GM18868 (cell line): ENCODE results near the gene ZNF710.
"Not testable (repeated sequence)": the region's sequence is repeated elsewhere in the genome, so short reads cannot be mapped to it uniquely, and the experiment has no call there.

ENCODE experiments used
- ATAC-seq: cut with Tn5 transposase; IDR thresholded peaks from one replicate; pipeline ENCODE4 v1.9.1; 2021; ENCODE audit warnings: mild to moderate bottlenecking, moderate library complexity; ENCODE audit not compliant: unreplicated experiment

ZNF710 gene

GRCh38 chr15:90099868-90100831 lies 99.0 kb downstream of the ZNF710 start:
- no peak for ATAC-seq

GRCh38 chr15:90101130-90101968 lies 100.2 kb downstream of the ZNF710 start:
- no peak for ATAC-seq

- ATAC-seq, result peak; percentile 71
Observed at GRCh38 chr15:90101969-90102890, 101.1 kb downstream of the ZNF710 start, which contains the start of gene IDH2. Gene IDH2, minus strand, starts transcription at chr15:90102468. Its CDS starts 78 bp downstream, at chr15:90102390.

- ATAC-seq, result no peak
Observed at GRCh38 chr15:90103701-90104329, 102.7 kb downstream of the ZNF710 start.

- ATAC-seq, result no peak
Observed at GRCh38 chr15:90104551-90104950, 103.4 kb downstream of the ZNF710 start.

- ATAC-seq, result no peak
Observed at GRCh38 chr15:90105521-90105920, 104.4 kb downstream of the ZNF710 start.

GRCh38 chr15:90106522-90107117 lies 105.5 kb downstream of the ZNF710 start:
- no peak for ATAC-seq

GRCh38 chr15:90108038-90108437 lies 106.9 kb downstream of the ZNF710 start:
- not testable (repeated sequence) for ATAC-seq

GRCh38 chr15:90109163-90109751 lies 108.1 kb downstream of the ZNF710 start:
- not testable (repeated sequence) for ATAC-seq

- ATAC-seq, result no peak
Observed at GRCh38 chr15:90113166-90113565, 112.0 kb downstream of the ZNF710 start.

- ATAC-seq, result no peak
Observed at GRCh38 chr15:90114451-90114901, 113.4 kb downstream of the ZNF710 start.

GRCh38 chr15:90115783-90116182 lies 114.7 kb downstream of the ZNF710 start:
- ATAC-seq, result no peak

GRCh38 chr15:90119367-90119766 lies 118.2 kb downstream of the ZNF710 start:
- no peak for ATAC-seq

- ATAC-seq, result no peak
Observed at GRCh38 chr15:90121086-90121485, 120.0 kb downstream of the ZNF710 start.

GRCh38 chr15:90124507-90124906 lies 123.4 kb downstream of the ZNF710 start:
- no peak for ATAC-seq

GRCh38 chr15:90126022-90126421 lies 124.9 kb downstream of the ZNF710 start:
- ATAC-seq, result no peak

- ATAC-seq, result no peak
Observed at GRCh38 chr15:90126596-90127435, 125.7 kb downstream of the ZNF710 start.

GRCh38 chr15:90130291-90130690 lies 129.2 kb downstream of the ZNF710 start:
- ATAC-seq, result no peak
